ENCODE results near the gene SEZ6L.

GRCh38 chr22:26357813-26358212, 188.6 kb downstream of the SEZ6L start:
- TF ChIP-seq YY1 (IDR thresholded peaks at IDR 0.05; ENCODE audit: insufficient read depth, insufficient read length): no peak
- no peak for TF ChIP-seq ZNF274 (IDR thresholded peaks at IDR 0.05; ENCODE audit: low read depth, low read length)
- no peak for TF ChIP-seq SUZ12 (IDR thresholded peaks at IDR 0.05; ENCODE audit: extremely low read depth, insufficient read depth, insufficient read length)
